Body of pancreas (tissue), 4 donors: ENCODE measurements around the gene C4B.
"Not testable (repeated sequence)": the region's sequence is repeated elsewhere in the genome, so short reads cannot be mapped to it uniquely, and the experiment has no call there.

Experiments
- POLR2A ChIP-seq, 3 donors: fragments of 450-650 bp; IDR thresholded peaks; one replicate each; pipeline ENCODE4 v1.6.1; 2016; ENCODE audit warnings: antibody characterized with exemption in 3 of 3, mild to moderate bottlenecking in 2 of 3
- TF ChIP-seq, protein P1 (sequence below), 7 experiments: fragments of 450-650 bp in 4 of 7; fragments of 200-600 bp in 3 of 7; sonication (generic) in 3 of 7; IDR thresholded peaks; one replicate each; pipeline ENCODE4 v1.5.1; 2016 to 2019; ENCODE audit warnings: antibody characterized with exemption in 7 of 7

DNA sequence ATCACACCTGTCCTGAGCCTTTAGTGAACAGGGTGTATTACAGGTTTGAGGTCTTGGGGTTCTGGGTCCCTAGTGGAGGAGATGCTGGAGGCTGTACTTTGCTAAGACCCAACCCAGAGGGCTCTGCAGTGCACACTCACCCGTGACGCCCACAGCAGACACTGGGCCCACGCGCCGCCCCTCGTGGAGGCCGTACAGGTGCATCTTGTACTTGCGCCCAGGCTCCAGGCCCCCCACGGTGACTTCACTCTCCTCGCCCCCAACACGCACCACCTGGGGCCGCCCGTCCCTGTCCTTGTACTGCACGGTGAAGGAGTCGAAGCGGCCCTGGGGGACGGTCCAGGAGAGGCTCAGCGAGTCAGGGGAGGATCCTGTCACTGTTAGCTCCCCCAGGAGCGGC lies 52.9 kb downstream of the C4B start:
- TF ChIP-seq, protein P1, sequence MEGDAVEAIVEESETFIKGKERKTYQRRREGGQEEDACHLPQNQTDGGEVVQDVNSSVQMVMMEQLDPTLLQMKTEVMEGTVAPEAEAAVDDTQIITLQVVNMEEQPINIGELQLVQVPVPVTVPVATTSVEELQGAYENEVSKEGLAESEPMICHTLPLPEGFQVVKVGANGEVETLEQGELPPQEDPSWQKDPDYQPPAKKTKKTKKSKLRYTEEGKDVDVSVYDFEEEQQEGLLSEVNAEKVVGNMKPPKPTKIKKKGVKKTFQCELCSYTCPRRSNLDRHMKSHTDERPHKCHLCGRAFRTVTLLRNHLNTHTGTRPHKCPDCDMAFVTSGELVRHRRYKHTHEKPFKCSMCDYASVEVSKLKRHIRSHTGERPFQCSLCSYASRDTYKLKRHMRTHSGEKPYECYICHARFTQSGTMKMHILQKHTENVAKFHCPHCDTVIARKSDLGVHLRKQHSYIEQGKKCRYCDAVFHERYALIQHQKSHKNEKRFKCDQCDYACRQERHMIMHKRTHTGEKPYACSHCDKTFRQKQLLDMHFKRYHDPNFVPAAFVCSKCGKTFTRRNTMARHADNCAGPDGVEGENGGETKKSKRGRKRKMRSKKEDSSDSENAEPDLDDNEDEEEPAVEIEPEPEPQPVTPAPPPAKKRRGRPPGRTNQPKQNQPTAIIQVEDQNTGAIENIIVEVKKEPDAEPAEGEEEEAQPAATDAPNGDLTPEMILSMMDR (IDR thresholded peaks at IDR 0.05), result not testable (repeated sequence)
- not testable (repeated sequence) for TF ChIP-seq POLR2A (IDR thresholded peaks at IDR 0.05)
